GM18951 (cell line): Measurements from ENCODE around the gene DMRTA2.

Experiments used
- POLR2A ChIP-seq: IDR thresholded peaks from 4 replicates; pipeline ENCODE4 v1.6.1; 2011; ENCODE audit warnings: mild to moderate bottlenecking; ENCODE audit not compliant: insufficient read length, insufficient read depth; ENCODE audit errors: extremely low read depth
- in situ Hi-C: fragments of 300-500 bp; cut with MboI; formaldehyde crosslinking; loops from one replicate; pipeline ENCODE4 v1.12.0; 2022; ENCODE audit warnings: low sequenced_read_pairs, mixed read lengths, inconsistent platforms; ENCODE audit not compliant: unreplicated experiment

The DMRTA2 gene

DNA sequence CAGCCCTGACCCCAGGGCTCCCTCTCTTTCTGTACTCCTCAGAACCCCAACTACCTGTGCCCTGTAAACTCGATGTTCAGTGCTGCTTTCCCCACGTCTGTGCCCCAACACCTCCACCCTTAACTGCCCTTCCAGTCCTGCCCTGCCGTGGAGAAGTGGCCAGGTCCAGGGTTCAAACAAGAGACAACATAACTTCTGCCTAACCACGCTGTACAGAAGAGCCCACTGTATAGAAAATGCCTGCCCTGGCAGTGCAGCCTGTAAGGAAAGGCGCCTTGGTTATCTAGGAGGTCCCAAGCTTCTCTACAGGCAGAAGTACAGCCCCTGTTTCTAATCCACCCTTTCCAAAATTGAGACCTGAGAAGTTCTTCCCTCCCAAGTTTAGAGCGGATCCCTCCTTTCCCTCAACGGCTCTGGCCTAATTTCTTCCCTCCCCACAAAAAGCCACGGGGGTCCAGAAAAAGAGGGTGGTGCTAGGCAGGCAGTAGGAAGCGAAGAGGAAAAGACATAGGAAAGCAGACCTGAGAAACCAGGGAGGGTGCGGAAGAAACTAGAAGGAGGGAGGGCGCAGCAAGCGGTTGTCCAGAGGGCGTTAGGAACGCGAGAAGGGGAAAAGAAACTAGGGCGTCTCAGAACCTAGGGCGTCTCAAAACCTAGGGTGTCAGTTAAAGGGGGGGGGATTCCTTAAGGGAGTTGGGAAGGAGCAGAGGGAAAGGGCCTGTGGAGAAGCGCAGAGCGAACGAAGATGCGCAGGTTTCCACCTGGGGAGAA lies 3.2 kb downstream of the DMRTA2 start:
- in situ Hi-C loops: no loop called here
- no peak for TF ChIP-seq POLR2A

DNA sequence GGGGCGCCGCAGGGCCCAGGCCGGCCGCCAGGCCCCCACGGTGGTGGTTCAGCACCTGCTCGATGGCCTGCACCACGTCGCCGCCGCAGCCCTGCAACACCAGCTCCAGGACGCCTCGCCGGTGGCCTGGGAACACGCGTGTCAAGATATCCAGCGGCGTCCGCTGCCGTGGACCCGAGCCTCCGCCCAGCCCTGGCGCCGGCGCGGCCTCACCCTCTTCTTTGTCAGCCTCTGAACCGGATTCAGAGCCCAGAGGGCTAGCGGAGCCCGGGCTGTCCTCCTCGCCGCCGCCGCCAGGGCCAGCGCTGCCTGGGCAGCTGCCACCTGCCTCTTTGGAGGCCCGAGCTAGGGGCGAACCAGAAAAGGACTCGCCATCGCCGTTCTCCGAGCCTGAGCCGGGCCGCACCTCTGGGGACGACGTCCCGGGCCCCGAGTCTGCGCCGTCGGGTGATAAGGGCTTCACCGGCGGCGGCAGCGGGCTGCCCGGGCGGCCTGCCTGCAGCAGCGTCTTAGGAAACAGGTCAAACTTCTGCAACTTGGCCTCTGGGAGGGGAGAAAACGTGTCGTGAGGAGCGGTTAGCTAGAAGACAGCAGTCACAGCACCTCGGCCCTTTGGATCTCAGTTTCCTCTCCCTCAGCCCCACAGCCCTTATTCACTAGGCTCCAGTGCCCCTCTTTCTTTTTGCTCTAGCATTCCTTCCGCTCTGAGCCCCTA lies 3.9 kb downstream of the DMRTA2 start:
- no peak for TF ChIP-seq POLR2A
- in situ Hi-C loops: no loop called here

DNA sequence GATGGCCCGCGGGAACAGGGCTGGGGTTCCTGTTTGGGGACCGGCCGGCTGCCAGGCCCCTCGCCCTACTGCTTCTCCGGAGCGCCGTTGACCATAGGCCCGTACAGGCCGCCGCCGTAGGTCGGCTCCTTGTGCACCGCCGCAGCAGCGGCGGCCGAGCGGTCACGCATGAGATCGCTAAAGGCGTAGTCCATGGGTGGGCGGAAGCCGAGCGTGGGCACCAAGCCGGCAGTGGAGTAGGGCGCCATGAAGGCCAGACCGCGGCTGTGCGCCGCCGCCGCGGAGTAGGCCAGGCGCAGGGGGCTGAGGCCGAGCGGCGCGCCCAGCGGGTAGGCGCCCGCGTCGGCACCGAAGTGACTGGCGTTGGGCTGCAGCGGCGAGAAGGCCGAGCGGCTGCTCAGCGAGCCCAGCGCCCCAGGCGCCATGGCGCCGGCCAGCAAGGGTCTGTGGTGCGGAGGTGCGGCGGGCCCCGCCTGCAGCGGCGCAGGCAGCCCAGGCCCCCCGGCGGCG lies 4.6 kb downstream of the DMRTA2 start:
- in situ Hi-C loops: no loop called here
- TF ChIP-seq POLR2A: no peak

DNA sequence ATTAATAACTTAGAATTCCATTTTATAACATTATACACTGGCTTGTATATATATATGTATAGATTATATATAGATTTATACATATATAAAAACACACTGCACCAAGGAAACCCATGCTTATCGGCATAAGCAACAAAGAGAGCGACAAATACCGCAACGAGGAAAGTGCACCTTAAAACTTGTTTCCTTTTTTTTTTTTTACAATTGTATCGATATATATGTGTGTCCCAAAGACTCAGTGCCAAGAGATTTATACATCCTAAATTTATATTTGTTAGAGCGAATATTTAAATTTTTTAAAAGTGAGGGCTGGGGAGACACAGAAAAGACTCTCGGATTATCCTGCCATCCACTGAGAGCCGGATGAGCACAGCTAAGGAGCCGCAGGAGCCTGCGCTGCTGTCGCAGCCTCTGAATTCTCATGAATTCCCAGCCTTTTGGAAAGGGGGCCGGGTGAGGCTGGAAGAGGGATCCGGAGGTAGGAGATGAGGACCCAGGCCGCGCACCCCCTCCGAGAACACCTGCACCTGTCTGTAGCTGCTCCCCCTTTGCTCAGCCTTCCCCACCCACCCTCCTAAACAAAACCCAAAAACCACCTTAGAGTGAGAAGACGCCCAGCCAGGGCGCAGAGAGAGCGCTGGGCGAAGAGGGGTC lies 5.2 kb downstream of the DMRTA2 start:
- no peak for TF ChIP-seq POLR2A
- in situ Hi-C loops: no loop called here

DNA sequence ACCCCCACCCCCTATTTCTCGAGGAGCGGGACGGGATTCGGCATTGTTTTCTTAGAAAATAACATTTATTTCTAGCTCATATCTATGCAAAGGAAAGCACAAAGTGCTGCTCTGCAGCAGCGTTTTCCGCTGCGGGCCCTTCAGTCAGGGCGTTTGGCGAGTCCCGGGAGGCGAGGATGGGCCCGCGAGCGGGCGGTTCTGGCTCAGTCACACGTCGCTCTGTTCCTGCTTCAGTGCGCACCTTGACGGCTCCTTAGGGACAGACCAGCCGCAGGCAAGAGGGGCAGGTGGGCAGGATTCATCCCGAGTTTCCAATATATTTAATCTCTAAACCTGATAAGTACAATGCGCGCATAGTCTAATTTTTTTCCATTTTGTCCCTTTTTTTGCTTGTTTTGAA lies 5.7 kb downstream of the DMRTA2 start:
- in situ Hi-C loops: no loop called here
- TF ChIP-seq POLR2A: no peak

DNA sequence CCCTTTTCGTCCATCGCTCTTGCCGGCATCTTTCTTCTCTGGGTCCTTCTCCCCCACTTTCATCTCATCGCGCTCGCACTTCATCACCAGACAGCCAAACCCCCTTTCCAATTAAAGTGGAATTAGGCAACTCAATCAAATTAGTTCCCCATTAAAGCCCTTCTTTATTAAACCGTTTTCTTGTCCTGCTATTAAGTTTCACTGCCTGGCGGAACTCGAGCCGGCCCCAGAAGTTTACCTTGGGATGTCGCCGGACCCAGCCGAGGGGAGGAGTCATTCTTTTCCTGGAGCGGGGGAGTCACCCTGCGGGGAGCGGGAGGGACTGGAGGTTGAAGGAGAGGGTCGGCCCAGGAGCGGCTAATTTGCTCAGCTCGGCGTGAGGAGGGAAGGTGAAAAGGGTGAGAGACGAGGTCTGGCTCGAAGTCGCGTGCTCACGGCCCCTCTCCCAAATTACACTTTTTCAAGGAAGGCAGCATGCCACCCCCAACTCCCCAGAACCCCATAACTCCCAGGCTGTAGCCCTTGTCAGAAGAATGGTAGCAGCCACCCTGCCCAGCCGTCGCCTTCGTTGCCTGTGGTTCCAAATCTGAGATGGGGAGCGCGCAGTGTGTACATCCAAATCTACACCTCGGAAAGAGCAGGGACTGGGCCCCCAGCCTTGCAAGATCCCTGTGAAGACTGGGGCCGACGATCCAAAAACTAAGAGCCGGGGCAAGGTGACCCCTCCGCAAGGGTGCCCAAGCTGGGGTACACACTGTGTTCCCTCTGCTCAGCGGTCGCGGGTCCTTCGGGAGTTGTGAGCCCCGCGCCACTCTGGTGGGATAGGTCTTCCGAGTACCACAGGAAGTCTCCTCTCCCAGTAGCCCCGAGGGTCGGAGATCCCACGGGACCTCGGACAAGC lies 6.4 kb downstream of the DMRTA2 start:
- in situ Hi-C loops: no loop called here
- no peak for TF ChIP-seq POLR2A

DNA sequence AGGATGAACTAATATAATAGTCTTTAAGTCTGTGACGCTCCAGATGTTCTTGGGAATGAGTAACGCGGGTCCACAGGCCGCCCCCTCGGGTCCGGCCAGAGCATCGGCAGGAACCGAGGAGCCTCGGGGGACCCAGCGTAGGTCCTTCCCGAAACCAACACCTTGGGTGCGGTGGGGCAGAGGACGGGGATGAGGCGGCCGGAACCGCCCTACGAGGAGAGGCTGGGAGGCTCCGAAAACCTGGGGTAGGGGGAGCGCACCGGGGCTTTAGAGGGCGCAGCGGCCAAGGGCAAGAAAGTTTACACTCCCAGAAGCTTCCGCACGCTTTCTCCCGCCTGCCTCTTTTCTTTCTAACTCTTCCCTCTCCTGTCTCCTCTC lies 7.1 kb downstream of the DMRTA2 start:
- TF ChIP-seq POLR2A: no peak
- in situ Hi-C loops: no loop called here

DNA sequence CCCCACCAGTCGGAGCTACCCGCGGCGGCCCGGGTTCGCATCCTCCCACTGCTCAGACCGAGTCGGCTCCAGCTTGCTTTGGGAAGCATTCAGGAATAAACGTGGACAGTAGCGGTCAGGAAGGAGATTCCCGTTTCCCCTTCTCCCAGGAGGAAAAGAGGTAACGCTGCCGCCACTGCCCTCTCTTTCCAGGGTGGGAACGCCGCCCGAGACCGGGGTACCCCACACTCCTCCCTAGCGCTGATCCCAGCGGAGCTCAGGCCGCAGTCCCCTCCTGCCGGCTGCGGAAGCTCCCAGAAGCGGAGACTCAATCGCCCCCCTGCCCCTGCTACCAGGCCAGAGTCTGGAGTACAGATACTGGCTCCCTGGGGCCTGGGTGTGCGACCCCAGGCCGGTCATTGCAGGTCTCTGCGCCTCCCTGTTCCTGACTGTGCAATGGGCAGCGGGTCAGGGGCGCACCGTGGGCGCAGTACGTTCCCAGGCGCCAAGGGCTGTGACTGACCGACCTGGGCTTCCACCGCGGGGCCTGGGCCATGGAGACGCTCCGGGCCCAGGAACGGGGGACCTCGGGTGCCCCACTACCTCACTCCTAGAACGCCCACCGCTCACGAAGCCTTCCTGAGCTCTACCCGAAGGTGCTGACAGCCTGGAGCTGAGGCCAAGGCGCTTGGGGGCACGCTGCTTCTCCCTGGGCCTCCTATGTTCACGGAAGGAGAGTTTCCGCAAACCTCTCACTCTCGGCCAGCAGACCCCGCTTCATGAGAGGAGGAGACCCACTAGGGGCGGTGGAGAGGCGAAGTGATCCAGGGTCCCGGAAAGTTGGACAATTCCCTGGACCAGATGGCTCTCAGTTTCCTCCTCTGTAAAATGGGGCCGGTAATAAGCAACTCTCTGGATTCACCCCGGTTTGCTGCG lies 7.8 kb downstream of the DMRTA2 start:
- TF ChIP-seq POLR2A: no peak
- in situ Hi-C loops: no loop called here

DNA sequence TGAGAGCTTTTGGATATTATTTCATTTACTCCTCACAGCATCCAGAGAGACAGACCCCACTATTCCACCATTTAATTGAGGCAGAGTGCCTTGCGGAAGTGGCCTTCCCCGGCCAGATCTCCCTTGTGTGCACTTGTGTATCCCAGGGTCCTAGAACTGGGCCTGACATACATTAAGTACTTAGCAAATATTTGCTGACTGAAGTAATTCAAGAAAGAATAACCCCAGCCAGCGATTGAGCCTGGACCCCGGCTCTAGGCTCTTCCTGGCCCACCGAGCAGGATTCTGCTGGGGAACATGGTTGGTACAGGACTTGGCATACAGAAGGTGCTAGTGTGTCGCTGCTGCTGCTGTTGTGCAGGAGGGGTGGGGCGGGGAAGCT lies 8.4 kb downstream of the DMRTA2 start:
- no peak for TF ChIP-seq POLR2A
- in situ Hi-C loops: no loop called here

DNA sequence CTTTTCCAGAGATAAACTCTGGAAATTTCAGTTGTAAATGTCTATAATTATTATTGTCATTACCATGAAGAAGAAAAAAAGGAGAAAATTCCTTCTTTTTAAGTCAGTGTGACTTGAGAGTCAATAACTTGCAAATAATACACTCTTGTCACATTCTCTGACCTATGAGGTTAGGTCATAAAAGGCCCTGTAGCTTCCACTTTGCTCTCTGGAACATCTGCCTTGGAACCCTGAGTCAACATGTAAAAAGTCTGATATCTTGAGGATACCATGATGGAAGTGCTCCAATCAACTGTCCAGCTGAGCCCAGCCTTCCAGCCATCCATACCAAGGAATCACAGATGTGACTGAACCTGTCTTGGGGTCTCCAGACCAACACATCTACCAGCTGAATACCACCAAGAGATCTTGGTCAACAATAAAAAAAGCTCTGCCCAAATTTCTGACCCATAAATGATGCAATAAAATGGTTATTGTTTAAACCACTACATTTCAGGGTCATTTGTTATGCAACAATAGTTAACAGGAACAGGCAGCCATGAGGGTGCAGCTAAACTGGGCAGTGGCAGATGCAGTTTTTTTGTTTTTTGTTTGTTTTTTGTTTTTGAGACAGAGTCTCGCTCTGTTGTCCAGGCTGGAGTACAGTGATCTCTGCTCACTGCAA lies 10.3 kb downstream of the DMRTA2 start:
- in situ Hi-C loops: no loop called here
- no peak for TF ChIP-seq POLR2A

DNA sequence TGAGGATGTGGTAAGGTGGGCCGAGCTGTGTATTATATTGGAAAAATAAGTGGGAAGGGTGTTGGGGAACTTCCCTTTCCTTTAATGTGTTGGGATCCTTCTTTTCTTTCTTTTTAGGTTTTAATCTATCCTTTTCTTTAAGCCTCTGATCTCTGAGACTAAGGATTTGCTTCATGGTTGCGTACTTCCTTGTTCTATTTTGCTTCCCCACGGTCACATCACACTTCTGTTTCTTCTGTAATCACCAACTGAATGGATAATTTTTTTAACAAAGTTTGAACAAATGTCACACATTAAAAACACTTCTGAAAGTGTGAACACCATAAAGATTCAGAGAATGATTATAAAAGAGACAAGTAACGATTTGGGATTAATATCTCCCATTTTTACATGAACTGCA lies 17.4 kb downstream of the DMRTA2 start:
- in situ Hi-C loops: no loop called here

More for the DNA sequence above, 17.4 kb downstream of the DMRTA2 start:
- no peak for TF ChIP-seq POLR2A
